ENCODE results near the gene JPH2. TPM values are rescaled to one million over a fixed set of nuclear protein-coding genes. Genes with fewer than 3 reads are reported as not detected.

JPH2 gene
- total RNA-seq, 2 donors from 2014 or later: 29.1 to 31.1 TPM

- Histone ChIP-seq H3K27me3 (replicated peaks; ENCODE audit: insufficient read depth) (no peaks in the 10 kb centered on the region), H3K36me3 (no peaks in the 10 kb centered on the region), H3K9me3 (no peaks in the 10 kb centered on the region), H3K4me3 (no peak overlapping the region), H3K4me1 (replicated peaks) (no peaks in the 10 kb centered on the region), H3K27ac (no peak overlapping the region)
- DNase-seq (ENCODE audit: low spot score): no peak
- TF ChIP-seq POLR2A (IDR thresholded peaks at IDR 0.05) (no peak), POLR2AphosphoS5 (IDR thresholded peaks at IDR 0.05) (no peak), CTCF (IDR thresholded peaks at IDR 0.05) (no peak)
- 61% methylated on average over 14 of the region's 14 CpGs for WGBS
- intact Hi-C loops (cut with DNase I): no loop called here
Measured at GRCh38 chr20:44097521-44098255, 89.3 kb downstream of the JPH2 start.

DNA sequence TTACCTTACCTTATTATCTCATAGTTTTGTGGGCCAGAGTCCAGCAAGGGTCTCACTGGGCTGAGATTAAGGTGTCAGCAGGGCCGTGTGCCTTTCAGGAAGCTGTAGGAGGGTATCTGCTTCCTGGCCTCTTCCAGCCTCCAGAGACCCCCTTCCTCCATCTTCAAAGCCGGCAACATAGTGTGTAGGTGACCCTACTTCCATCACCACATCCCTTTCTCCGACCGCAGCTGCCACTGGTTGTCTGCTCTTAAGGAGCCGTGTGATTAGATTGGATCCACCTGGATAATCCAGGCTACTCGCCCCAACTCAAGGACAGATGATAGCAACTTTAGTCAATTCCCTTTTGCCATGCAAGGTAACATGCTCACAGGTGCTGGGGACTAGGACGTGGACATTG is 91.2 kb downstream of the JPH2 start:
- no peak for TF ChIP-seq POLR2A (IDR thresholded peaks at IDR 0.05)
- TF ChIP-seq CTCF (IDR thresholded peaks at IDR 0.05): no peak
- TF ChIP-seq POLR2AphosphoS5 (IDR thresholded peaks at IDR 0.05): no peak
- DNase-seq (ENCODE audit: low spot score): no peak
- intact Hi-C loops (cut with DNase I): no loop called here
- no peaks in the 10 kb centered on the region for H3K9me3 ChIP-seq
- H3K4me1 ChIP-seq (replicated peaks): no peaks in the 10 kb centered on the region
- no peak overlapping the region for H3K4me3 ChIP-seq
- H3K27me3 ChIP-seq (replicated peaks; ENCODE audit: insufficient read depth): no peaks in the 10 kb centered on the region
- H3K27ac ChIP-seq: no peak overlapping the region
- H3K36me3 ChIP-seq: no peaks in the 10 kb centered on the region
- 81% methylated on average over 7 of the region's 7 CpGs for WGBS

DNA sequence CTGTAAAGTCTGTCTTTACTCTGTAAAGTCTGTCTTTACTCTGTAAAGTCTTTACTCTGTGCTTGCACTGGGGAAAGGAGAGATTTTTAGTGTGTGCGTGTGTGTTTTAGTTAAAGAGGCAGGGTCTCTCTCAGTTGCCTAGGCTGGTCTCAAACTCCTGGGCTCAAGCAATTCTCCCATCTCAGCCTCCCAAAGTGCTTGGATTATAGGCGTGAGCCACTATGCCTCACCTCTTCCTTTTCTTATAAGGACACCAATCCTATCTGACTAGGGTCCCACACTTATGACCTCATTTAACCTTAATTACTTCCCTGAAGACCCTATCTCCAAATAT is 93.8 kb downstream of the JPH2 start:
- H3K4me3 ChIP-seq: no peak overlapping the region
- TF ChIP-seq POLR2AphosphoS5 (IDR thresholded peaks at IDR 0.05): no peak
- no peak for TF ChIP-seq POLR2A (IDR thresholded peaks at IDR 0.05)
- TF ChIP-seq CTCF (IDR thresholded peaks at IDR 0.05): peak in 1 of 4 experiments; percentile 5
- H3K36me3 ChIP-seq: no peaks in the 10 kb centered on the region
- intact Hi-C loops (cut with DNase I): no loop called here
- H3K9me3 ChIP-seq: no peaks in the 10 kb centered on the region
- H3K27ac ChIP-seq: no peak overlapping the region
- 76% methylated on average over 2 of the region's 2 CpGs for WGBS
- DNase-seq (ENCODE audit: low spot score): no peak
- no peaks in the 10 kb centered on the region for H3K27me3 ChIP-seq (replicated peaks; ENCODE audit: insufficient read depth)
- H3K4me1 ChIP-seq (replicated peaks): no peaks in the 10 kb centered on the region

GRCh38 chr20:44092551-44093248 is 94.3 kb downstream of the JPH2 start:
- Histone ChIP-seq H3K9me3 (no peaks in the 10 kb centered on the region), H3K27me3 (replicated peaks; ENCODE audit: insufficient read depth) (no peaks in the 10 kb centered on the region), H3K27ac (no peak overlapping the region), H3K4me1 (replicated peaks) (peaks cover under 1% of the 10 kb centered on the region), H3K36me3 (no peaks in the 10 kb centered on the region), H3K4me3 (no peak overlapping the region)
- intact Hi-C loops (cut with DNase I): no loop called here
- 46% methylated on average over 9 of the region's 9 CpGs for WGBS
- TF ChIP-seq CTCF (IDR thresholded peaks at IDR 0.05) (peak in 3 of 4 experiments; percentile 41 to 50 (median 44)), POLR2A (IDR thresholded peaks at IDR 0.05) (no peak)
- no peak for DNase-seq (ENCODE audit: low spot score)

DNA sequence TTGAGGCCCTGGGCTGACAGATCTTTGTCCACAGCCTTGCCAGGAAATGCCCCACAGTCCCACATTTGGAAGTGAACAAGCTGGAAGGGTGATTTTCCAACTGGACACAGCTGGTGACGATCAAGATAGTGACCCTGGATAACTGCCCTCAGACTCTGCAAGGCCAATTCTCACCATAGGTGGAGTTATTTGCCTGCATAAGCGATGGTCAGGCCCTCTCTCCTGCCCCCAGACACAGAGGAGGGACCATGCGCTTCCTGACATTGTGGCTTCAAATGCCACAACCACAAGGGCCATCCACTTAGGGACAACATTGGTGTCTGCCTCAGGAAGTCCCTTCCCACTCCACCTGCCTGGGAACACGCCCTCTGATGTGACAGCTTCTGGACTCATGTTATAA is 96.0 kb downstream of the JPH2 start:
- Histone ChIP-seq H3K9me3 (no peaks in the 10 kb centered on the region), H3K4me1 (replicated peaks) (peaks cover 3% of the 10 kb centered on the region), H3K27me3 (replicated peaks; ENCODE audit: insufficient read depth) (no peaks in the 10 kb centered on the region), H3K36me3 (no peaks in the 10 kb centered on the region), H3K27ac (no peak overlapping the region), H3K4me3 (no peak overlapping the region)
- no peak for DNase-seq (ENCODE audit: low spot score)
- intact Hi-C loops (cut with DNase I): no loop called here
- no peak for TF ChIP-seq CTCF (IDR thresholded peaks at IDR 0.05)
- no peak for TF ChIP-seq POLR2A (IDR thresholded peaks at IDR 0.05)
- TF ChIP-seq POLR2AphosphoS5 (IDR thresholded peaks at IDR 0.05): no peak
- 88% methylated on average over 4 of the region's 4 CpGs for WGBS
